ENCODE results near the gene SUB1.
"Not testable (repeated sequence)": the region's sequence is repeated elsewhere in the genome, so short reads cannot be mapped to it uniquely, and the experiment has no call there.

Gene SUB1

GRCh38 chr5:32551194-32551593, 34.2 kb upstream of the SUB1 start (continued):
- TF ChIP-seq ZFP3 (CRISPR knock-in tag; IDR thresholded peaks at IDR 0.05) (no peak), GLIS3 (CRISPR knock-in tag; IDR thresholded peaks at IDR 0.05) (no peak)

GRCh38 chr5:32551865-32552264, 33.5 kb upstream of the SUB1 start:
- no peak for TF ChIP-seq TCF4 (CRISPR knock-in tag; IDR thresholded peaks at IDR 0.05; ENCODE audit: borderline replicate concordance)
- TF ChIP-seq ESRRG (CRISPR knock-in tag; IDR thresholded peaks at IDR 0.05): no peak
- TF ChIP-seq, protein P1, sequence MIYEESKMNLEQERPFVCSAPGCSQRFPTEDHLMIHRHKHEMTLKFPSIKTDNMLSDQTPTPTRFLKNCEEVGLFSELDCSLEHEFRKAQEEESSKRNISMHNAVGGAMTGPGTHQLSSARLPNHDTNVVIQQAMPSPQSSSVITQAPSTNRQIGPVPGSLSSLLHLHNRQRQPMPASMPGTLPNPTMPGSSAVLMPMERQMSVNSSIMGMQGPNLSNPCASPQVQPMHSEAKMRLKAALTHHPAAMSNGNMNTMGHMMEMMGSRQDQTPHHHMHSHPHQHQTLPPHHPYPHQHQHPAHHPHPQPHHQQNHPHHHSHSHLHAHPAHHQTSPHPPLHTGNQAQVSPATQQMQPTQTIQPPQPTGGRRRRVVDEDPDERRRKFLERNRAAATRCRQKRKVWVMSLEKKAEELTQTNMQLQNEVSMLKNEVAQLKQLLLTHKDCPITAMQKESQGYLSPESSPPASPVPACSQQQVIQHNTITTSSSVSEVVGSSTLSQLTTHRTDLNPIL (CRISPR knock-in tag; IDR thresholded peaks at IDR 0.05; ENCODE audit: low read depth): no peak
- no peak for TF ChIP-seq PPARA (CRISPR knock-in tag; IDR thresholded peaks at IDR 0.05; ENCODE audit: borderline replicate concordance)
- TF ChIP-seq ZNF70 (CRISPR knock-in tag; IDR thresholded peaks at IDR 0.05): no peak
- TF ChIP-seq ZNF8 (CRISPR knock-in tag; IDR thresholded peaks at IDR 0.05): no peak
- TF ChIP-seq, protein P2, sequence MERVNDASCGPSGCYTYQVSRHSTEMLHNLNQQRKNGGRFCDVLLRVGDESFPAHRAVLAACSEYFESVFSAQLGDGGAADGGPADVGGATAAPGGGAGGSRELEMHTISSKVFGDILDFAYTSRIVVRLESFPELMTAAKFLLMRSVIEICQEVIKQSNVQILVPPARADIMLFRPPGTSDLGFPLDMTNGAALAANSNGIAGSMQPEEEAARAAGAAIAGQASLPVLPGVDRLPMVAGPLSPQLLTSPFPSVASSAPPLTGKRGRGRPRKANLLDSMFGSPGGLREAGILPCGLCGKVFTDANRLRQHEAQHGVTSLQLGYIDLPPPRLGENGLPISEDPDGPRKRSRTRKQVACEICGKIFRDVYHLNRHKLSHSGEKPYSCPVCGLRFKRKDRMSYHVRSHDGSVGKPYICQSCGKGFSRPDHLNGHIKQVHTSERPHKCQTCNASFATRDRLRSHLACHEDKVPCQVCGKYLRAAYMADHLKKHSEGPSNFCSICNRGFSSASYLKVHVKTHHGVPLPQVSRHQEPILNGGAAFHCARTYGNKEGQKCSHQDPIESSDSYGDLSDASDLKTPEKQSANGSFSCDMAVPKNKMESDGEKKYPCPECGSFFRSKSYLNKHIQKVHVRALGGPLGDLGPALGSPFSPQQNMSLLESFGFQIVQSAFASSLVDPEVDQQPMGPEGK (CRISPR knock-in tag; IDR thresholded peaks at IDR 0.05; ENCODE audit: borderline replicate concordance): no peak
- TF ChIP-seq GLIS3 (CRISPR knock-in tag; IDR thresholded peaks at IDR 0.05): no peak
- TF ChIP-seq ZFP30 (CRISPR knock-in tag; IDR thresholded peaks at IDR 0.05): no peak
- TF ChIP-seq SNAI2 (CRISPR knock-in tag; IDR thresholded peaks at IDR 0.05): no peak
- ATAC-seq: no peak

DNA sequence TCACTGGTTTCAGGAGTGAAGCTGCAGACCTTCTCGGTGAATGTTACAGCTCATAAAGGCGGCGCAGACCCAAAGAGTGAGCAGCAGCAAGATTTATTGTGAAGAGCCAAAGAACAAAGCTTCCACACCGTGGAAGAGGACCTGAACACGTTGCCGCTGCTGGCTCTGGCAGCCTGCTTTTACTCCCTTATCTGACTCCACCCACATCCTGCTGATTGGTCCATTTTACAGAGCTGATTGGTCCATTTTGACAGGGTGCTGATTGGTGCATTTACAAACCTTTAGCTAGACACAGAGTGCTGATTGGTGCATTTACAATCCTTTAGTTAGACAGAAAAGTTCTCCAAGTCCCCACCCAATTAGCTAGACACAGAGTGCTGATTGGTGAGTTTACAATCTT, 32.9 kb upstream of the SUB1 start:
- ATAC-seq: not testable (repeated sequence)

DNA sequence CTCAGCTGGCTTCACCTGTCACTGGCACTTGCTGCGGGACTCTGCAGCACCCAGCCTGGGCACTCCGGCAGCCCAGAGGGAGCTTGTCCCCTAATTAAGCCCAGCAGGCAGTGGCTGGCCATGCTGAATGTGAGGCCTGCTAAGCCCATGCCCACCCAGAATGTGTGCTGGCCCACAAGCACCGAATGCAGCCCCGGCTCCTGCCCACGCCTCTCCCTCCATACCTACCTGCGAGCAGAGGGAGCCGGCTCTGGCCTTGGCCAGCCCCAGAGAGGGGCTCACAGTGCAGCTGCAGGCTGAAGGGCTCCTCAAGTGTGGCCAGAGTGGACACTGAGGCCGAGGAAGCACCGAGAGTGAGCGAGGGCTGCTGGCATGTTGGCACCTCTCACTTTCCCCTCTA, 32.4 kb upstream of the SUB1 start:
- TF ChIP-seq, protein P2 (CRISPR knock-in tag; IDR thresholded peaks at IDR 0.05; ENCODE audit: borderline replicate concordance): no peak
- TF ChIP-seq ARNTL (CRISPR knock-in tag; IDR thresholded peaks at IDR 0.05; ENCODE audit: borderline replicate concordance, low read depth) (no peak), ESRRG (CRISPR knock-in tag; IDR thresholded peaks at IDR 0.05) (no peak), SNAI2 (CRISPR knock-in tag; IDR thresholded peaks at IDR 0.05) (no peak), OSR1 (CRISPR knock-in tag; IDR thresholded peaks at IDR 0.05) (no peak), PPARA (CRISPR knock-in tag; IDR thresholded peaks at IDR 0.05; ENCODE audit: borderline replicate concordance) (no peak), GLIS3 (CRISPR knock-in tag; IDR thresholded peaks at IDR 0.05) (no peak), CSDC2 (CRISPR knock-in tag; IDR thresholded peaks at IDR 0.05) (no peak), ZC3H10 (CRISPR knock-in tag; IDR thresholded peaks at IDR 0.05) (no peak), ZFP30 (CRISPR knock-in tag; IDR thresholded peaks at IDR 0.05) (no peak), RARB (CRISPR knock-in tag; IDR thresholded peaks at IDR 0.05) (no peak), TCF4 (CRISPR knock-in tag; IDR thresholded peaks at IDR 0.05; ENCODE audit: borderline replicate concordance) (no peak)
- TF ChIP-seq, protein P3, sequence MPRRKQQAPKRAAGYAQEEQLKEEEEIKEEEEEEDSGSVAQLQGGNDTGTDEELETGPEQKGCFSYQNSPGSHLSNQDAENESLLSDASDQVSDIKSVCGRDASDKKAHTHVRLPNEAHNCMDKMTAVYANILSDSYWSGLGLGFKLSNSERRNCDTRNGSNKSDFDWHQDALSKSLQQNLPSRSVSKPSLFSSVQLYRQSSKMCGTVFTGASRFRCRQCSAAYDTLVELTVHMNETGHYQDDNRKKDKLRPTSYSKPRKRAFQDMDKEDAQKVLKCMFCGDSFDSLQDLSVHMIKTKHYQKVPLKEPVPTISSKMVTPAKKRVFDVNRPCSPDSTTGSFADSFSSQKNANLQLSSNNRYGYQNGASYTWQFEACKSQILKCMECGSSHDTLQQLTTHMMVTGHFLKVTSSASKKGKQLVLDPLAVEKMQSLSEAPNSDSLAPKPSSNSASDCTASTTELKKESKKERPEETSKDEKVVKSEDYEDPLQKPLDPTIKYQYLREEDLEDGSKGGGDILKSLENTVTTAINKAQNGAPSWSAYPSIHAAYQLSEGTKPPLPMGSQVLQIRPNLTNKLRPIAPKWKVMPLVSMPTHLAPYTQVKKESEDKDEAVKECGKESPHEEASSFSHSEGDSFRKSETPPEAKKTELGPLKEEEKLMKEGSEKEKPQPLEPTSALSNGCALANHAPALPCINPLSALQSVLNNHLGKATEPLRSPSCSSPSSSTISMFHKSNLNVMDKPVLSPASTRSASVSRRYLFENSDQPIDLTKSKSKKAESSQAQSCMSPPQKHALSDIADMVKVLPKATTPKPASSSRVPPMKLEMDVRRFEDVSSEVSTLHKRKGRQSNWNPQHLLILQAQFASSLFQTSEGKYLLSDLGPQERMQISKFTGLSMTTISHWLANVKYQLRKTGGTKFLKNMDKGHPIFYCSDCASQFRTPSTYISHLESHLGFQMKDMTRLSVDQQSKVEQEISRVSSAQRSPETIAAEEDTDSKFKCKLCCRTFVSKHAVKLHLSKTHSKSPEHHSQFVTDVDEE (CRISPR knock-in tag; IDR thresholded peaks at IDR 0.05): no peak
- TF ChIP-seq, protein P4, sequence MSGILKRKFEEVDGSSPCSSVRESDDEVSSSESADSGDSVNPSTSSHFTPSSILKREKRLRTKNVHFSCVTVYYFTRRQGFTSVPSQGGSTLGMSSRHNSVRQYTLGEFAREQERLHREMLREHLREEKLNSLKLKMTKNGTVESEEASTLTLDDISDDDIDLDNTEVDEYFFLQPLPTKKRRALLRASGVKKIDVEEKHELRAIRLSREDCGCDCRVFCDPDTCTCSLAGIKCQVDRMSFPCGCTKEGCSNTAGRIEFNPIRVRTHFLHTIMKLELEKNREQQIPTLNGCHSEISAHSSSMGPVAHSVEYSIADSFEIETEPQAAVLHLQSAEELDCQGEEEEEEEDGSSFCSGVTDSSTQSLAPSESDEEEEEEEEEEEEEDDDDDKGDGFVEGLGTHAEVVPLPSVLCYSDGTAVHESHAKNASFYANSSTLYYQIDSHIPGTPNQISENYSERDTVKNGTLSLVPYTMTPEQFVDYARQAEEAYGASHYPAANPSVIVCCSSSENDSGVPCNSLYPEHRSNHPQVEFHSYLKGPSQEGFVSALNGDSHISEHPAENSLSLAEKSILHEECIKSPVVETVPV (CRISPR knock-in tag; IDR thresholded peaks at IDR 0.05): no peak
- TF ChIP-seq, protein P1 (CRISPR knock-in tag; IDR thresholded peaks at IDR 0.05; ENCODE audit: low read depth): no peak
- no peak for ATAC-seq

- ATAC-seq: not testable (repeated sequence)
These were observed 31.1 kb upstream of the SUB1 start for GRCh38 chr5:32554181-32554780.

DNA sequence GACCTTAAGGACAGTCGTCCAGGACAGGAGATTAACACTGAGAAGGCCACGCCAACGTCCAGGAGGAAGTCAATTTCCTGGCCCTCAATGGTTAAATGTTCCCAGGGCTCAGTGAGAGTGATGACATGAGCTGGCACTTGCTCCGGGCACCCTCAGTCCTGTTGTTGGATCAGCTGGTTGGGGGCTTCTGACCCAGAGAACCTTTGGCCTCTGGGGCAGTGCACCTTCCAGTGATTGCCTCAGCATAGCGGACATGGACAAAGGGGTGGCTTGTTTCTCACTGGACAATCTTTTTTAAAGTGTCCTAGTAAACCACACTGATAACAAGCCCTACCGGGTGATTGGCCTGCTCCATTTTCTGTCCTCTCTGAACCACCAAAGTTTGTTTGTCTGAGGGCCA, 28.8 kb upstream of the SUB1 start:
- not testable (repeated sequence) for ATAC-seq
